BJ (cell line): ENCODE results near the gene CD300LB. TPM values are rescaled to one million over a fixed set of nuclear protein-coding genes. Genes with fewer than 3 reads are reported as not detected.

Experiments
- CTCF ChIA-PET: fragments of 350-600 bp; formaldehyde crosslinking; extraction: SDS; loops from one replicate; lab custom pipeline; 2021; ENCODE audit warnings: antibody characterized with exemption, inconsistent platforms; lab: Yijun Ruan, JAX
- POLR2A ChIA-PET: fragments of 300-600 bp; sonication (Branson Sonifier 250); formaldehyde crosslinking; extraction: SDS; loops from one replicate; lab custom pipeline; 2021; ENCODE audit warnings: antibody characterized with exemption; lab: Charles Lee
- DNase-seq: peaks from one replicate; pipeline ENCODE4 v3.0.0-alpha.2; 2011; ENCODE audit warnings: low read depth
- H3K27me3 ChIP-seq: 2 replicates; pipeline ENCODE4 v1.6.0; 2011; ENCODE audit warnings: low read length; ENCODE audit not compliant: control insufficient read depth, insufficient read depth
- H3K36me3 ChIP-seq: 2 replicates; pipeline ENCODE4 v1.5.1; 2011; ENCODE audit warnings: low read length; ENCODE audit not compliant: control insufficient read depth, insufficient read depth
- H3K4me3 ChIP-seq: 2 replicates; pipeline ENCODE4 v1.5.1; 2011; ENCODE audit warnings: low read depth, mild to moderate bottlenecking, control low read depth, low read length
- CTCF ChIP-seq: IDR thresholded peaks from 2 replicates; pipeline ENCODE4 v1.5.1; 2011; ENCODE audit warnings: low read depth, mild to moderate bottlenecking, control low read depth, inconsistent platforms, low read length, moderate library complexity; ENCODE audit not compliant: insufficient read depth
- polyA plus RNA-seq: library from polyadenylated mRNA; depleted of rRNA; stranded (reverse); fragments of >200 nt; gene quantifications from 2 replicates; pipeline ENCODE4 v1.2.3, GENCODE V29; 2011

The CD300LB gene
- polyA plus RNA-seq, 1 experiment, result not detected

- DNase-seq, result no peak
- Histone ChIP-seq H3K4me3 (no peak overlapping the region), H3K27me3 (no peaks in the 10 kb centered on the region), H3K36me3 (no peaks in the 10 kb centered on the region)
- no peak for TF ChIP-seq CTCF
- POLR2A ChIA-PET, result no interaction called here
- CTCF ChIA-PET, result no interaction called here
These were observed 2.6 kb downstream of the CD300LB start for GRCh38 chr17:74528491-74529199.

- Histone ChIP-seq H3K4me3 (no peak overlapping the region), H3K27me3 (no peaks in the 10 kb centered on the region), H3K36me3 (no peaks in the 10 kb centered on the region)
- TF ChIP-seq CTCF, result no peak
- POLR2A ChIA-PET, result no interaction called here
- no peak for DNase-seq
- CTCF ChIA-PET, result no interaction called here
These were observed 3.5 kb downstream of the CD300LB start for GRCh38 chr17:74527756-74528155.

- no peak for TF ChIP-seq CTCF
- ChIA-PET CTCF (no interaction called here), POLR2A (no interaction called here)
- Histone ChIP-seq H3K36me3 (no peaks in the 10 kb centered on the region), H3K27me3 (no peaks in the 10 kb centered on the region), H3K4me3 (no peak overlapping the region)
- DNase-seq, result no peak
These were observed 4.2 kb downstream of the CD300LB start for GRCh38 chr17:74527081-74527480.

- Histone ChIP-seq H3K27me3 (no peaks in the 10 kb centered on the region), H3K36me3 (no peaks in the 10 kb centered on the region), H3K4me3 (no peak overlapping the region)
- ChIA-PET CTCF (interaction anchor here (0.7 kb wide), 1 partner anchor 25 kb away, joined by 3 read pairs; no protein-coding TSS in a partner anchor), POLR2A (no interaction called here)
- no peak for DNase-seq
- no peak for TF ChIP-seq CTCF
These were observed 4.6 kb downstream of the CD300LB start for GRCh38 chr17:74526681-74527080.

- CTCF ChIA-PET, result no interaction called here
- H3K36me3 ChIP-seq, result no peaks in the 10 kb centered on the region
- no peaks in the 10 kb centered on the region for H3K27me3 ChIP-seq
- H3K4me3 ChIP-seq, result no peak overlapping the region
- DNase-seq, result no peak
- POLR2A ChIA-PET, result no interaction called here
- TF ChIP-seq CTCF, result no peak
These were observed 5.4 kb downstream of the CD300LB start for GRCh38 chr17:74525781-74526288.
